Glomerular visceral epithelial cell (primary cell): Measurements from ENCODE around the gene KDM4B.
"Not testable (repeated sequence)": the region's sequence is repeated elsewhere in the genome, so short reads cannot be mapped to it uniquely, and the experiment has no call there.

ENCODE experiments used
- DNase-seq: peaks from one replicate; pipeline ENCODE4 v3.0.0-alpha.2; 2016; ENCODE audit errors: extremely low spot score

The KDM4B gene

DNA sequence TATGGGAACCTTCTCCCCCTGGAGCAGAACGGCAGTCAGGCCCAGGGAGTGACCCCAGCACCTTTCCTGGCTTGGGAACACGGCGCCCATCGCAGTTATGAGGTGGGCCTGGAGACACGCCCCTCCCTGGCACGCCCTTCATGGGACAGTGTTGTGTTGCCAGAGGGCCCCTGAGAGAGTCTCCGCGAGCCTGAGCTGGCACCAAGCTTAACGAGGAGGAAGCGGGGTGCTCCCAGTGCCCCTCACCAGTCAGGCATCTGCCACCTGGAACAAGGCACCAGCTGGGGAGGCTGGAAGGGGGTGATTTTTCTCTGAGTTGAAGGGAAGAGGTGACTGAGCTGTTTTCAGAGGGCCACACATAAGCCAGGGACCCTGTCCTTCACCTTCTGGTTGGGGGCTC, 180.6 kb downstream of the KDM4B start:
- DNase-seq = no peak

DNA sequence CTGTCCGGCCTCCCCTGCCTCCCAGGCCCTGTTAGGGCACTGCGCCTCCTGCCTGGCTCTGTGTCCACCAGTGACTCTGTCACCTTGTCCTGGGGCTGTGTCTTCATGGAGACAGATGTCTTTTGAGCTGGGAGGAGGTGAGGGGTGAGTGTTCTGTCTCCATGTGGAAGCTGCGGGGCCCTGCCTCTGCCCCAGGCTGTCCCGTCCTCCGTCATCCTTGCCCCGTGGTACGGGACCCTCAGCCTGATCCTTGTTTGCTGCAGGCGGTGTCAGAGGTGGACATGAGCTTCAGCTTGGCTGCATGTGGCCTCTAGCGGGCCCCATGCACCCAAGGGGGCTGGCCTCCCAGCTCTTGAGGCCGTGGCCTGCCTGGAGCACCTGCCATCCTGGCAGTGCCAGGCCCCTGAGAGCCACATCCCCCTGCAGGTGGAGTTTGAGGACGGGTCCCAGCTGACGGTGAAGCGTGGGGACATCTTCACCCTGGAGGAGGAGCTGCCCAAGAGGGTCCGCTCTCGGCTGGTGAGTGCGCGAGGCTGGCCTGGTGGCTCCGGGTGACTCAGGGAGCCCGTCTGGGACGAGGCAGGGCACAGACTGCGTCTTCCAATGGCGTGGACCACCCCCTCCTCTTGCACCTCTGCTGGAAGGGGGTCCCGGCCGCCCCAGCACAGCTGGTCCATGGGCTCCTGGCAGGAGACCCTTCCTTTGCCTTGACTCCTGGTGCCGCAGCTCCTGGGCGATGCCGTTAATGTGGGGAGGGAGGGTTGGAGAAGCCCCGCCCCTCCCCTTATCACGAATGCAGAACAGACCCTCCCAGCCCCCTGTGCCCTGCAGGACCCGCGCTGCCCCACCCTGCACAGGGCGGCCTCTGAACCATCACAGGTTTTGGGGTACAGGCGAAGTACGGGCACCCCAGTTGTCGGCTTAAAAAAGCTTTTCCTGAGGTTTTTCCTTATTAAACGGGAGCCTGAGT, 181.3 kb downstream of the KDM4B start:
- DNase-seq = no peak

- DNase-seq = no peak
Measured at GRCh38 chr19:5150902-5151741, 182.2 kb downstream of the KDM4B start.

GRCh38 chr19:5152013-5152763, 183.3 kb downstream of the KDM4B start:
- DNase-seq = no peak

DNA sequence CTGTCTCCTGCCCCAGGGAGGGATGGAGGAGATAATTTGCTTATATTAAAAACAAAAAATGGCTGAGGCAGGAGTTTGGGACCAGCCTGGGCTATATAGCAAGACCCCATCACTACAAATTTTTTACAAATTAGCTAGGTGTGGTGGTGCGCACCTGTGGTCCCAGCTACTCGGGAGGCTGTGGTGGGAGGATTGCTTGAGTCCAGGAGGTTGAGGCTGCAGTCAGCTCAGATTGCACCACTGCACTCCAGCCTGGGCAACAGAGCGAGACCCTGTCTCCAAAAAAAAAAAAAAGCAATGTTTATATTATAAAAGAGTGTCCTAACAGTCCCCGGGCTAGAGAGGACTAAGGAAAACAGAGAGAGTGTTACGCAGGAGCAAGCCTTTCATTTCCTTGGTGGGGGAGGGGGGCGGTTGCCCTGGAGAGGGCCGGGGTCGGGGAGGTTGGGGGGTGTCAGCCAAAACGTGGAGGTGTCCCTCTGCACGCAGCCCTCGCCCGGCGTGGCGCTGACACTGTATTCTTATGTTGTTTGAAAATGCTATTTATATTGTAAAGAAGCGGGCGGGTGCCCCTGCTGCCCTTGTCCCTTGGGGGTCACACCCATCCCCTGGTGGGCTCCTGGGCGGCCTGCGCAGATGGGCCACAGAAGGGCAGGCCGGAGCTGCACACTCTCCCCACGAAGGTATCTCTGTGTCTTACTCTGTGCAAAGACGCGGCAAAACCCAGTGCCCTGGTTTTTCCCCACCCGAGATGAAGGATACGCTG, 184.0 kb downstream of the KDM4B start:
- no peak for DNase-seq

GRCh38 chr19:5153601-5154128, 184.8 kb downstream of the KDM4B start:
- DNase-seq = no peak

DNA sequence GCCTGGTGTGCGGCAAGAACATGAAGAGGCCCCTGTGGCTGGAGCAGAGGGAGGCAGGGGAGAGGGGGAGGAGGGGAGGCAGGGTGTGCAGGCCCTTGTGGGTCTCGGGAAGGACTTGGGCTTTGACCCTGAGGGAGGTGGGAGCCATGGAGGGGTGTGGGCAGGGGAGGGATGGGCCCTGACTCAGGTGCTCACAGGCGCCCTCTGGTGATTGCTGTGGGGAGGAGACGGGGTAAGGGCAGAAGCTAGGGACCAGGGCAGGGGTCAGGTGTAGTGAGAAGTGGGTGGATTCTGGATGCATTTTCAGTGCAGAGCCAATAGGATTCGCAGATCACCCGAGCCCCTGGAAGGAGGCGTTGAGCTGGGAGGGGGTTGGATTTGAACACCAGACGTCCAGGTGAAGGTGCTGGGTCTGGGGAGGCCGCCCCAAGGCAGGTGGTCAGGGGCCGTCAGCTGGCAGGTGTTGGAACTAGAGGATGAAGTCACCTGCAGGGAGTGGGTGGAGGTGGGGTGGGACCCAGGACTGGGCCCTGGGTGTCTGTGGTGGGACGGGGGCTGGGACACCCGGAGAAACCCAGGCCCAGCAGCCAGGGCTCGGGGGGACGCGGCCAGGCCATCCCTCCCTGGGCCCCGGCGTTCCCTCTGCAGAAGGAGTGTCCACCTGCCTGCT, 185.4 kb downstream of the KDM4B start:
- DNase-seq = peak; percentile 22

GRCh38 chr19:5154799-5155426, 186.0 kb downstream of the KDM4B start:
- no peak for DNase-seq

DNA sequence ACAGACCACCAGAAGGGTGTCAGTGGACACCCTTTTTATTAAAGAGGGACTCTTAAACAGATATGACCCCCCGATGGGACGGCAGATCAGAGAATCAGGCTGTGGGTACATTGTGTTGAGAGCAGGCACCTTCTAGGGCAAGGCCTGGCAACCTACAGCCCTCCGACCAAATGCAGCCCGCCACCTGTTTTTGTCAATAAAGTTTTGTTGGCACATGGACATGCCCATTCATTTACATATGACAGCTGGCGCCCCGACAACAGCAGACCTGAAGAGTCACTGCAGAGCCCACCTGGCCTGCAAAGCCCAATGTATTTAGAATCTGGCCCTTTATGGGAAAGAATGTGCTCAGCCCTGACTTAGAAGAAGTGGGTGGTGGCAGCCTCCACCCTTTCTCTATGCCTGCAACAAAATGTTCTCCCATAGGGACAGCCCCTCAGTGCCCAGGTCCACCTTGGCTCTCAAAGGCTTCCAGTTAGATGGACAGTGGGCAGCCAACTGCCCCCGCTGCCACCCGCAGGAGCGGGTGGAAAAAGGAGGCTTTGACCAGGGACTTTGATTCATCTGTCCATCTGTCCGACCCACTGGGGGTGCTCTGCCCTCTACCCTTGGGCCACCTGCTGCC, 186.8 kb downstream of the KDM4B start:
- DNase-seq = no peak

GRCh38 chr19:5156231-5156986, 187.5 kb downstream of the KDM4B start:
- DNase-seq = no peak

DNA sequence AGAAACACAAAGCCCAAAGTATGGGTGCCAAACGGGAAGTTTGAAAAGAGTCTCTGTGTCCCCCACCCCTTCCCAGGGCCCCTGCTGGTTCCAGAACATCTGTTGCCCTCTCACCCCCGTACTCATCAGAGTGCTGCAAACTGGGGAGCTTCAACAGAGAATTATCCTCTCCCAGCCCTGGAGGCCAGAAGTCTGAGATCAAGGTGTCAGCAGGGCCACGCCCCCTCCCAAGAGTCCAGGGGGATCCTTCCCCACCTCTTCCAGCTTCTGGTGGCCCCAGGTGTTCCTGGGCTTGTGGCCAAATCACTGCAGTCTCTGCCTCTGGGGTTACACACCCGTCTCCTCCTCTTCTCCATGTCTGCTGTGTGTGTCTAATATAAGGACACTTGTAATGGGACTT, 188.3 kb downstream of the KDM4B start:
- no peak for DNase-seq

- not testable (repeated sequence) for DNase-seq
Measured at GRCh38 chr19:5158549-5159134, 189.7 kb downstream of the KDM4B start.

DNA sequence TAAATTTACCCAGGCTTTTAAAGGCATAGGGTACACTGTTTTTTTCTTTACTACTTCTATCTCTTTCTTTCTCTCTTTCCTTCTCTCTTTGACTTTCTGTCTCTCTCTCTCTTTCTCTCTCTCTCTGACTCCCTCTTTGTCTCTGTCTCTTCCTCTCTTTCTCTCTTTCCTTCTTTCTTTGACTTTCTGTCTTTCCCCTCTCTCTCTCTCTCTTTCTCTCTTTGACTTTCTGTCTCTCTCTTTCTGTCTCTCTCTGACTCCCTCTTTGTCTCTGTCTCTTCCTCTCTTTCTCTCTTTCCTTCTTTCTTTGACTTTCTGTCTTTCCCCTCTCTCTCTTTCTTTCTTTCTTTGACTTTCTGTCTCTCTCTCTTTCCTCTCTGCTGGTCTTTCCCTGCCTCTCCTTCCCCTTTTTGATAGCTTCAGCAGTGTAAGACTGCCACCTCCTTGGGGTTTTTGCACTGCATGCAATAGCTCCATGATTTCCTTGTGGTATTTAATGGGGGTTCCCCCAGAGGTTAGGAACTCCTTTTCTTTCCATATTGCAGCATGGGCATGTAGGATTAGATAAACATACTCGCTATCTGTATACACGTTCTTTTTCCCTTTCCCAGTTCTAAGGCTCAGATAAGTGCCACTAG, 191.4 kb downstream of the KDM4B start:
- not testable (repeated sequence) for DNase-seq

DNA sequence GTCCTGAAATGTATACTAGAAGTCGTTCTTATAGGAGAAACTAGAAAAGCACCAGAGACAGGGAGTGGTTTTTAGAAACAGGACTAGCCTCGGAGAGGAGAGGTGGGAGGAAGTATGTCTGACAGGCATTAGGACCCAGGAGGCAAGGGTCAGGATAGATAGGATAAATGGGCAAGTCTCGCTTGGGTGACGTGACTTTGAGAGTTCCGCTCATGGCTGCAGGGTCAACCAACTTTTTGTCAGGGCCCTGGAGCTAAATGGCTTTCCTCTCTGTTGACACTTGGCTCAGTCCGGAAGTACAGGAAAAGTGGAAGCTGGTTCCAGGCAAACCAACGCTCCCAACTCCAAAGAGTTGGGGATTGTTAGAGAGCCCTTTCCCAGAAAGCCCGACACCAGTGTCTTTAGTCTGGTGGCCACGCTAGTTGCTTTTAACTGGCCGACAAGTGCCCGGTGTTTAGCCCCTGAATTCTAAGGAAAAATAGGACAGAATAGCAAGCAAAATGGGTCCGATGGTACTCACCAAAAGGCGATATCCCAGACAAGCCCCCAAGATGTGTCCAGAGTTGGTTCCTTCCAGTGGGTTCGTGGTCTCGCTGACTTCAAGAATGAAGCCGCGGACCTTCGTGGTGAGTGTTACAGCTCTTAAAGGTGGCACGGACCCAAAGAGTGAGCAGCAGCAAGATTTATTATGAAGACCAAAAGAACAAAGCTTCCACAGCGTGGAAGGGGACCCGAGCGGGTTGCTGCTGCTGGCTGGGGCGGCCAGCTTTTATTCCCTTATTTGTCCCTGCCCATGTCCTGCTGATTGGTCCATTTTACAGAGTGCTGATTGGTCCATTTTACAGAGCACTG, 196.2 kb downstream of the KDM4B start:
- DNase-seq = not testable (repeated sequence)

GRCh38 chr19:5165697-5166019, 196.7 kb downstream of the KDM4B start:
- DNase-seq = no peak

DNA sequence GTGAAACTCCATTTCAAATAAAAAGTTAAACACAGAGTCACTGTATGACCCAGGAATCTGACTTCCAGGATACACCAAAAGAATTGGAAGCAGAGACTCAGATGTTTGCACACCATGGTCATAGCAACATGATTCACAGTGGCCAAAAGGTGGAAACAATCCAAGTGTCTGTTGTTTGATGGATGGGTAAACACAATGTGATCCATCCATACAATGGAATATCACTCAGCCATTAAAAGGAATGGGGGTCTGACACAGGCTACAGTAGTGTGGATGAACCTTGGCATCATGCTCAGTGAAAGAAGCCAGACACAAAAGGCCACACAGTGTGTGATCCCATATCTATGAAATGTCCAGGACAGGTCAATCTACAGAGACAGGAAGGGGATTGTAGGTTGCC, 197.3 kb downstream of the KDM4B start:
- DNase-seq = no peak

- no peak for DNase-seq
Measured at GRCh38 chr19:5170329-5170745, 201.4 kb downstream of the KDM4B start.
